H9 (cell line): ENCODE data around the gene EPHA4. TPM values are rescaled to one million over a fixed set of nuclear protein-coding genes. Genes with fewer than 3 reads are reported as not detected.

Experiments
- DNase-seq: peaks from one replicate; pipeline ENCODE4 v3.0.0-alpha.2; 2017
- H2AFZ ChIP-seq: one replicate; pipeline ENCODE4 v1.6.1; 2013; ENCODE audit warnings: mild to moderate bottlenecking, low read length, control low read depth, moderate library complexity
- H2AK5ac ChIP-seq: 2 replicates; pipeline ENCODE4 v1.6.1; 2013; ENCODE audit warnings: low read length, control low read depth, mixed read lengths; ENCODE audit not compliant: insufficient read length
- H2BK120ac ChIP-seq: one replicate; pipeline ENCODE4 v1.6.1; 2013; ENCODE audit warnings: low read depth, mild to moderate bottlenecking, low read length, control low read depth, inconsistent platforms; ENCODE audit not compliant: poor library complexity, severe bottlenecking
- H2BK12ac ChIP-seq: 2 replicates; pipeline ENCODE4 v1.6.1; 2013; ENCODE audit warnings: low read length, control low read depth, mixed read lengths, low read depth; ENCODE audit not compliant: insufficient read length
- H2BK15ac ChIP-seq: 2 replicates; pipeline ENCODE4 v1.6.1; 2013; ENCODE audit warnings: low read depth, low read length, control low read depth
- H2BK20ac ChIP-seq: one replicate; pipeline ENCODE4 v1.6.1; 2013; ENCODE audit warnings: low read depth, mild to moderate bottlenecking, low read length, control low read depth, inconsistent platforms; ENCODE audit not compliant: poor library complexity, severe bottlenecking
- H2BK5ac ChIP-seq: 2 replicates; pipeline ENCODE4 v1.6.1; 2013; ENCODE audit warnings: low read length, control low read depth, mixed read lengths; ENCODE audit not compliant: insufficient read length
- H3K14ac ChIP-seq: 2 replicates; pipeline ENCODE4 v1.6.1; 2013; ENCODE audit warnings: low read length, control low read depth; ENCODE audit not compliant: insufficient read depth
- H3K18ac ChIP-seq: 2 replicates; pipeline ENCODE4 v1.6.1; 2013; ENCODE audit warnings: low read depth, mild to moderate bottlenecking, mixed read lengths, low read length, control low read depth; ENCODE audit not compliant: insufficient read length
- H3K23ac ChIP-seq: 2 replicates; pipeline ENCODE4 v1.6.1; 2013; ENCODE audit warnings: low read length, control low read depth, mixed read lengths, low read depth; ENCODE audit not compliant: insufficient read length
- H3K23me2 ChIP-seq: 2 replicates; pipeline ENCODE4 v1.6.1; 2013; ENCODE audit warnings: low read depth, mild to moderate bottlenecking, mixed read lengths, low read length, control low read depth; ENCODE audit not compliant: insufficient read length, poor library complexity, severe bottlenecking
- H3K27ac ChIP-seq: 2 replicates; pipeline ENCODE4 v1.5.1; 2013; ENCODE audit warnings: low read length, control low read depth, mixed read lengths, low read depth; ENCODE audit not compliant: insufficient read length
- H3K27me3 ChIP-seq: 2 replicates; pipeline ENCODE4 v1.6.1; 2013; ENCODE audit warnings: low read length, control low read depth, inconsistent platforms; ENCODE audit not compliant: insufficient read depth
- H3K4ac ChIP-seq: 2 replicates; pipeline ENCODE4 v1.6.1; 2013; ENCODE audit warnings: low read depth, mild to moderate bottlenecking, control low read depth, inconsistent platforms, low read length, moderate library complexity
- H3K4me1 ChIP-seq: 2 replicates; pipeline ENCODE4 v1.6.1; 2013; ENCODE audit warnings: low read length, control low read depth, inconsistent platforms; ENCODE audit not compliant: insufficient read depth
- H3K4me2 ChIP-seq: 2 replicates; pipeline ENCODE4 v1.6.1; 2013; ENCODE audit warnings: low read length, control low read depth, mixed read lengths; ENCODE audit not compliant: insufficient read length, insufficient read depth
- H3K56ac ChIP-seq: 2 replicates; pipeline ENCODE4 v1.6.1; 2013; ENCODE audit warnings: low read depth, mild to moderate bottlenecking, mixed read lengths, low read length, control low read depth; ENCODE audit not compliant: insufficient read length
- H3K79me1 ChIP-seq: 2 replicates; pipeline ENCODE4 v1.6.1; 2013; ENCODE audit warnings: low read depth, mild to moderate bottlenecking, moderate library complexity, low read length, control low read depth, inconsistent platforms; ENCODE audit not compliant: insufficient read depth, poor library complexity, severe bottlenecking
- H3K79me2 ChIP-seq: 2 replicates; pipeline ENCODE4 v1.6.1; 2013; ENCODE audit warnings: low read length, control low read depth, inconsistent platforms; ENCODE audit not compliant: insufficient read depth
- H3K9ac ChIP-seq: 2 replicates; pipeline ENCODE4 v1.6.1; 2013; ENCODE audit warnings: low read length, control low read depth, mixed read lengths; ENCODE audit not compliant: insufficient read length; ENCODE audit errors: extremely low read depth
- H3K9me3 ChIP-seq: one replicate; pipeline ENCODE4 v1.6.1; 2013; ENCODE audit warnings: low read depth, low read length, inconsistent platforms; ENCODE audit not compliant: control insufficient read depth
- H3T11ph ChIP-seq: one replicate; pipeline ENCODE4 v1.6.1; 2013; ENCODE audit warnings: mild to moderate bottlenecking, low read length, control low read depth, inconsistent platforms
- H4K20me1 ChIP-seq: one replicate; pipeline ENCODE4 v1.6.1; 2013; ENCODE audit not compliant: control insufficient read depth, insufficient read length, insufficient read depth
- H4K5ac ChIP-seq: 2 replicates; pipeline ENCODE4 v1.6.1; 2013; ENCODE audit warnings: low read depth, mild to moderate bottlenecking, mixed read lengths, low read length, control low read depth; ENCODE audit not compliant: insufficient read length
- H4K8ac ChIP-seq: replicated peaks from 2 replicates; pipeline ENCODE4 v1.6.1; 2013; ENCODE audit warnings: low read length, control low read depth, mixed read lengths, low read depth; ENCODE audit not compliant: insufficient read length
- H4K91ac ChIP-seq: 2 replicates; pipeline ENCODE4 v1.6.1; 2013; ENCODE audit warnings: low read depth, mild to moderate bottlenecking, moderate library complexity, mixed read lengths, low read length, control low read depth; ENCODE audit not compliant: insufficient read length
- H3K27ac Mint-ChIP-seq, 3 experiments: 2 replicates in 2 of 3; 3 replicates in 1 of 3; pipeline ENCODE4 v1.8.0; 2020 to 2021; ENCODE audit warnings: mixed read lengths in 3 of 3, mild to moderate bottlenecking in 1 of 3, moderate library complexity in 1 of 3
- H3K27me3 Mint-ChIP-seq: 2 replicates; pipeline ENCODE4 v1.8.0; 2021; ENCODE audit warnings: low read depth, mild to moderate bottlenecking, moderate library complexity, mixed read lengths
- H3K36me3 Mint-ChIP-seq, 3 experiments: 2 replicates in 2 of 3; 3 replicates in 1 of 3; pipeline ENCODE4 v1.8.0; 2020 to 2021; ENCODE audit warnings: low read depth in 3 of 3, mixed read lengths in 3 of 3; ENCODE audit not compliant: insufficient read depth in 1 of 3
- H3K4me1 Mint-ChIP-seq, 2 experiments: 2 replicates each; pipeline ENCODE4 v1.8.0; 2020; ENCODE audit warnings: mixed read lengths in 2 of 2
- H3K4me3 Mint-ChIP-seq, 2 experiments: 2 replicates in 1 of 2; 3 replicates in 1 of 2; pipeline ENCODE4 v1.8.0; 2020 to 2021; ENCODE audit warnings: mild to moderate bottlenecking in 2 of 2, mixed read lengths in 2 of 2, moderate library complexity in 1 of 2
- H3K9me3 Mint-ChIP-seq, 2 experiments: 2 replicates in 1 of 2; 3 replicates in 1 of 2; pipeline ENCODE4 v1.8.0; 2020; ENCODE audit warnings: mild to moderate bottlenecking in 2 of 2, mixed read lengths in 2 of 2, moderate library complexity in 1 of 2
- WGBS: extraction: QIAGEN DNeasy Blood & Tissue Kit; methylation state at CpG from one replicate; pipeline ENCODE4 v1.1.7; 2013; ENCODE audit warnings: missing lambda C conversion rate, low lambda C conversion rate, mixed read lengths; ENCODE audit not compliant: insufficient read length; ENCODE audit errors: extremely low coverage; 5-methylcytosine and 5-hydroxymethylcytosine counted together
- total RNA-seq: library from RNA; stranded (reverse); gene quantifications from 2 replicates; pipeline ENCODE4 v1.2.1, GENCODE V29; 2021
- TF ChIP-seq, protein P1 (sequence below): fragments of 200-600 bp; sonication (generic); conservative IDR thresholded peaks from 3 replicates; pipeline ENCODE4 v1.8.0; 2021; ENCODE audit warnings: antibody characterized with exemption, mild to moderate bottlenecking

The EPHA4 gene
- total RNA-seq, 1 experiment from 2014 or later, result 25.1 TPM

DNA sequence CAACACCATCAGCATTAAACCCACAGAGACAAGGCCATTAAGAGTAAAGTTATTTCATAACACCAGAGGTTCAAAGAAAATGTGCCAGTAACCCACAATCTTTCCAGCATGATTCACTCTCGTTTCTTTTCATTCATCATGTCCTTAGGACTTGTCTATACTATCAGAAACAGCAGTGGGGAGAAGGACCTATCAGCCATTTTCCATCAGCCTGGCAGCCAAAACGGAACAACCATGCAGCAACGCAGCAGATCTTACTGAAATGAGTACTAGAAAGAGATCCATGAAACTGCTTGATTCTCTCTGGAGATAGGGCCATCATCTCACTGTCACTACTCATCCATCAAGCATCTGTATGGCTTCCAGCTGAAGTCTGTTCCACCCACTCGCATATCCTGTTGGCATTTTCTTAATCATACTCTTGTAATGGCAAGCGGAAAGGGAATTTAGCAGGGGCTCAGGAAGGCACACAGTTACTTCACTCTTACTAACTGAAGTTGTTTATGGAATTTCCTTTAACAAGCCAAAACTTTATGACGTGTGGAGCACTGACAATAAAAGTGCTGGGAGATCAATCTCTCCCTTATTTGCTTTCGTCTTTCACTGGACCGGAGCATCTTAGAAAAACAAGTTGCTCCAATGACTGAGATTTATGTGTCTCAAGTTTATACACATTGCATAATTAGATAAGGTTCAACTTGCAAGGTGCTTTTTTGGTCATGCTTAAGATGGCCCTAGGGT lies 69.7 kb downstream of the EPHA4 start:
- Histone ChIP-seq H2BK20ac (no peak overlapping the region), H2BK15ac (no peak overlapping the region), H3K27me3 (no peaks in the 10 kb centered on the region), H3K79me2 (no peaks in the 10 kb centered on the region), H3K56ac (no peak overlapping the region), H3T11ph (no peak overlapping the region), H3K4me2 (no peak overlapping the region), H4K5ac (no peak overlapping the region), H3K9ac (no peak overlapping the region), H2BK12ac (no peak overlapping the region), H4K91ac (no peak overlapping the region), H4K20me1 (no peaks in the 10 kb centered on the region), H2AK5ac (no peak overlapping the region), H3K23me2 (no peaks in the 10 kb centered on the region), H3K4me1 (no peaks in the 10 kb centered on the region), H2BK5ac (no peak overlapping the region), H3K4ac (no peak overlapping the region), H3K14ac (no peak overlapping the region), H2BK120ac (no peak overlapping the region), H3K9me3 (no peaks in the 10 kb centered on the region), H2AFZ (no peak overlapping the region), H3K79me1 (no peaks in the 10 kb centered on the region), H4K8ac (no peak overlapping the region), H3K27ac (no peak overlapping the region), H3K23ac (no peak overlapping the region), H3K18ac (no peak overlapping the region)
- WGBS, result no CpG with 5 or more reads among the region's 8 CpGs
- TF ChIP-seq, protein P1, sequence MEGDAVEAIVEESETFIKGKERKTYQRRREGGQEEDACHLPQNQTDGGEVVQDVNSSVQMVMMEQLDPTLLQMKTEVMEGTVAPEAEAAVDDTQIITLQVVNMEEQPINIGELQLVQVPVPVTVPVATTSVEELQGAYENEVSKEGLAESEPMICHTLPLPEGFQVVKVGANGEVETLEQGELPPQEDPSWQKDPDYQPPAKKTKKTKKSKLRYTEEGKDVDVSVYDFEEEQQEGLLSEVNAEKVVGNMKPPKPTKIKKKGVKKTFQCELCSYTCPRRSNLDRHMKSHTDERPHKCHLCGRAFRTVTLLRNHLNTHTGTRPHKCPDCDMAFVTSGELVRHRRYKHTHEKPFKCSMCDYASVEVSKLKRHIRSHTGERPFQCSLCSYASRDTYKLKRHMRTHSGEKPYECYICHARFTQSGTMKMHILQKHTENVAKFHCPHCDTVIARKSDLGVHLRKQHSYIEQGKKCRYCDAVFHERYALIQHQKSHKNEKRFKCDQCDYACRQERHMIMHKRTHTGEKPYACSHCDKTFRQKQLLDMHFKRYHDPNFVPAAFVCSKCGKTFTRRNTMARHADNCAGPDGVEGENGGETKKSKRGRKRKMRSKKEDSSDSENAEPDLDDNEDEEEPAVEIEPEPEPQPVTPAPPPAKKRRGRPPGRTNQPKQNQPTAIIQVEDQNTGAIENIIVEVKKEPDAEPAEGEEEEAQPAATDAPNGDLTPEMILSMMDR, result no peak
- H3K36me3 Mint-ChIP-seq, result peaks cover 0 to 8% (median 2%) of the 10 kb centered on the region in 3 experiments; a peak in 4 of 7 replicates
- no peak overlapping the region for H3K27ac Mint-ChIP-seq
- no peaks in the 10 kb centered on the region for H3K9me3 Mint-ChIP-seq
- DNase-seq, result no peak
- H3K4me1 Mint-ChIP-seq, result peaks cover 11 to 15% of the 10 kb centered on the region in 2 experiments
- no peak overlapping the region for H3K4me3 Mint-ChIP-seq
- no peaks in the 10 kb centered on the region for H3K27me3 Mint-ChIP-seq
